ENCODE data around the gene AGMO. TPM values are rescaled to one million over a fixed set of nuclear protein-coding genes. Genes with fewer than 3 reads are reported as not detected.

The AGMO gene
- total and polyA plus RNA-seq, 2 of the 8 experiments (the other 6 are each of a cell fraction or from before 2014, with no cell fraction given) = 0.22 to 0.45 TPM

GRCh38 chr7:15389073-15389472 is 172.7 kb downstream of the AGMO start:
- H3K27ac ChIP-seq (ENCODE audit: low read depth, low read length) = no peak overlapping the region
- H3K23me2 ChIP-seq (ENCODE audit: low read depth, low read length) = no peaks in the 10 kb centered on the region
- H3K4me1 ChIP-seq (replicated peaks in 1 of 4; ENCODE audit: control insufficient read depth in 3 of 4, insufficient read depth in 4 of 4, low read length in 3 of 4) = no peaks in the 10 kb centered on the region
- DNase-seq (ENCODE audit: low read depth in 1 of 2, low spot score in 2 of 2) (no peak), FAIRE-seq (no peak)
- no peak overlapping the region for H2BK120ac ChIP-seq (replicated peaks; ENCODE audit: low read depth, low read length)
- H3K9ac ChIP-seq (replicated peaks in 1 of 4; ENCODE audit: extremely low read depth in 1 of 4, low read depth in 3 of 4, low read length in 3 of 4) = no peak overlapping the region
- no peak overlapping the region for H2BK12ac ChIP-seq (ENCODE audit: low read depth, low read length)
- 86% methylated on average over 1 of the region's 1 CpG; no CpG with 5 or more reads in 1 of the 2 experiments for WGBS, 2 experiments (ENCODE audit: extremely low coverage in 1 of 2, insufficient coverage in 1 of 2, insufficient read length in 1 of 2, insufficient replicate concordance in 2 of 2, low coverage in 1 of 2, low lambda C conversion rate in 2 of 2, missing lambda C conversion rate in 1 of 2)
- H2BK15ac ChIP-seq (ENCODE audit: low read length) = no peak overlapping the region
- H3K79me2 ChIP-seq (ENCODE audit: control insufficient read depth in 1 of 2, insufficient read depth in 2 of 2, low read length in 2 of 2) = no peaks in the 10 kb centered on the region
- H3K23ac ChIP-seq (ENCODE audit: insufficient read length) = no peak overlapping the region
- no peak overlapping the region for H3K14ac ChIP-seq (ENCODE audit: insufficient read length)
- no peak overlapping the region for H3K4me2 ChIP-seq (ENCODE audit: insufficient read depth in 1 of 2, low read depth in 2 of 2, low read length in 2 of 2)
- H2BK20ac ChIP-seq (ENCODE audit: low read length) = no peak overlapping the region
- no peaks in the 10 kb centered on the region for H4K20me1 ChIP-seq (replicated peaks in 1 of 2; ENCODE audit: control insufficient read depth in 1 of 2, insufficient read depth in 2 of 2, low read length in 2 of 2)
- H4K5ac ChIP-seq (ENCODE audit: insufficient read length, low read depth, low read length) = no peak overlapping the region
- no peak overlapping the region for H4K8ac ChIP-seq (ENCODE audit: extremely low read depth, insufficient read depth, low read length)
- CTCF ChIA-PET (ENCODE audit: partially characterized antibody) = interaction anchor here (1.4 to 1.7 kb wide), 3 partner anchors 10 to 28 kb away, joined by 3 to 13 read pairs (median 9); no protein-coding TSS in a partner anchor
- no peak overlapping the region for H3K18ac ChIP-seq (ENCODE audit: extremely low read depth, low read length)
- no peak overlapping the region for H2BK5ac ChIP-seq (ENCODE audit: low read depth, low read length)
- H3K27me3 ChIP-seq (replicated peaks in 1 of 4; ENCODE audit: control insufficient read depth in 3 of 4, extremely low read depth in 1 of 4, insufficient read depth in 3 of 4, low read length in 3 of 4) = no peaks in the 10 kb centered on the region
- no peak overlapping the region for H2AFZ ChIP-seq (ENCODE audit: low read length)
- no peak overlapping the region for H3K56ac ChIP-seq (replicated peaks; ENCODE audit: insufficient read length, low read depth, low read length)
- no peaks in the 10 kb centered on the region for H3K36me3 ChIP-seq (ENCODE audit: control insufficient read depth in 2 of 4, insufficient read depth in 4 of 4, low read length in 3 of 4)
- no peaks in the 10 kb centered on the region for H3K79me1 ChIP-seq (ENCODE audit: low read depth, low read length)
- H3K9me3 ChIP-seq (ENCODE audit: insufficient read depth in 2 of 2, low read depth in 1 of 2, low read length in 1 of 2) = no peaks in the 10 kb centered on the region
- no peak overlapping the region for H4K91ac ChIP-seq (replicated peaks; ENCODE audit: insufficient read length, low read length)
- no peak overlapping the region for H3K4me3 ChIP-seq (ENCODE audit: extremely low read depth in 1 of 4, insufficient read depth in 2 of 4, low read depth in 3 of 4, low read length in 4 of 4)
- no peak overlapping the region for H2AK5ac ChIP-seq (ENCODE audit: low read depth, low read length)
- no peak overlapping the region for H3K4ac ChIP-seq (replicated peaks; ENCODE audit: insufficient read length, low read depth, low read length)
- POLR2A ChIA-PET (ENCODE audit: partially characterized antibody) = no interaction called here
- TF ChIP-seq, protein P1, sequence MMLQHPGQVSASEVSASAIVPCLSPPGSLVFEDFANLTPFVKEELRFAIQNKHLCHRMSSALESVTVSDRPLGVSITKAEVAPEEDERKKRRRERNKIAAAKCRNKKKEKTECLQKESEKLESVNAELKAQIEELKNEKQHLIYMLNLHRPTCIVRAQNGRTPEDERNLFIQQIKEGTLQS (IDR thresholded peaks at IDR 0.05; ENCODE audit: insufficient read depth, low read depth, low read length) = no peak
- TF ChIP-seq KDM5A (IDR thresholded peaks at IDR 0.05; ENCODE audit: low read length) (no peak), EGR1 (IDR thresholded peaks at IDR 0.05; ENCODE audit: borderline replicate concordance, low read depth, low read length) (no peak), RBBP5 (IDR thresholded peaks at IDR 0.05; ENCODE audit: borderline replicate concordance, low read depth, low read length) (no peak), SP1 (IDR thresholded peaks at IDR 0.05; ENCODE audit: low read depth, low read length) (no peak), RNF2 (IDR thresholded peaks at IDR 0.05; ENCODE audit: borderline replicate concordance, low read depth, low read length, missing control alignments, poor library complexity, severe bottlenecking) (no peak)
